ENCODE results near the gene SRGAP1.

Gene SRGAP1

GRCh38 chr12:63844391-63845341 lies at the start of gene SRGAP1:
SRGAP1 (plus strand) TSS chr12:63844700; CDS start chr12:63844817, 117 bp downstream.
- DNase-seq (ENCODE audit: low read depth), result no peak

- DNase-seq (ENCODE audit: low read depth), result no peak
These were observed 49.3 kb upstream of the SRGAP1 start for GRCh38 chr12:63795032-63795687.

GRCh38 chr12:63795944-63796343 lies 48.6 kb upstream of the SRGAP1 start:
- no peak for DNase-seq (ENCODE audit: low read depth)

DNA sequence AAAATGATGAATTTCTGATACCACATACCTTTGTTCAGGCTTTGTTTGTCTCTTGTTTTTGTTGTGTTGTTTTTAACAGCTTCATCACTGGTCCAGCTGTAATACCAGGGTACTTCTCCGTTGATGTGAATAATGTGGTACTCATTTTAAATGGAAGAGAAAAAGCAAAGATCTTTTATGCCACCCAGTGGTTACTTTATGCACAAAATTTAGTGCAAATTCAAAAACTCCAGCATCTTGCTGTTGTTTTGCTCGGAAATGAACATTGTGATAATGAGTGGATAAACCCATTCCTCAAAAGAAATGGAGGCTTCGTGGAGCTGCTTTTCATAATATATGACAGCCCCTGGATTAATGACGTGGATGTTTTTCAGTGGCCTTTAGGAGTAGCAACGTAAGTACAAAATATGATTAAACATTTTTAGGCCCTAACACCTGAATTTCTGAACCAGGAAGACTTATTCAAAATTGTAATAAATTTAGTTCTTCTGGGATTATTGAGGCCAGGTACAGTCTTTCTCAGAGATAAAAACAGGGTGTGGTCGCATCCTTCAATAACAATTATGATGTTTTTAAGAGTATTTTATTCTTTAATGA lies 42.4 kb upstream of the SRGAP1 start:
- no peak for DNase-seq (ENCODE audit: low read depth)

- DNase-seq (ENCODE audit: low read depth), result no peak
These were observed 39.8 kb upstream of the SRGAP1 start for GRCh38 chr12:63804746-63805145.

- no peak for DNase-seq (ENCODE audit: low read depth)
These were observed 38.5 kb upstream of the SRGAP1 start for GRCh38 chr12:63805704-63806672.

DNA sequence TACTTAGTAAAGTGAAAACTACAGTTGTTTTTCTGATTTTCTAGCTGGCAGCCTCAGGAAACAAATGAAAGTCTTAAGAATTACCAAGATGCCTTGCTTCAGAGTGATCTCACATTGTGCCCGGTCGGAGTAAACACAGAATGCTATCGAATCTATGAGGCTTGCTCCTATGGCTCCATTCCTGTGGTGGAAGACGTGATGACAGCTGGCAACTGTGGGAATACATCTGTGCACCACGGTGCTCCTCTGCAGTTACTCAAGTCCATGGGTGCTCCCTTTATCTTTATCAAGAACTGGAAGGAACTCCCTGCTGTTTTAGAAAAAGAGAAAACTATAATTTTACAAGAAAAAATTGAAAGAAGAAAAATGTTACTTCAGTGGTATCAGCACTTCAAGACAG lies 35.9 kb upstream of the SRGAP1 start:
- no peak for DNase-seq (ENCODE audit: low read depth)

DNA sequence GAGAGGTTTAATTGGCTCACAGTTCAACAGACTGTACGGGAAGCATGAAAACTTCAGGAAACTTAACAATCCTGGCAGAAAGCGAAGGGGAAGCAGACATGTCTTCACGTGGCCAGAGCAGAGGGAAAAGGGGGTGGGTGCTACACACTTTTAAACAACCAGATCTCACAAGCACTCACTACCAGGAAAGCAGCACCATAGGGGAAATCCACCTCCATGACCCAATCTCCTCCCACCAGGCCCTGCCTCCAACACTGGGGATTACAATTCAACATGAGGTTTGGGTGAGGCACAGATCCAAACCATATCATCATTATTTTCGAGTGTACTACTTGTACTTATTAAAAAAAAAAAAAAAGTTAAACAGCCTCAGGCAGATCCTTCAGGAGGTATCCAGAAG lies 34.9 kb upstream of the SRGAP1 start:
- DNase-seq (ENCODE audit: low read depth), result no peak

DNA sequence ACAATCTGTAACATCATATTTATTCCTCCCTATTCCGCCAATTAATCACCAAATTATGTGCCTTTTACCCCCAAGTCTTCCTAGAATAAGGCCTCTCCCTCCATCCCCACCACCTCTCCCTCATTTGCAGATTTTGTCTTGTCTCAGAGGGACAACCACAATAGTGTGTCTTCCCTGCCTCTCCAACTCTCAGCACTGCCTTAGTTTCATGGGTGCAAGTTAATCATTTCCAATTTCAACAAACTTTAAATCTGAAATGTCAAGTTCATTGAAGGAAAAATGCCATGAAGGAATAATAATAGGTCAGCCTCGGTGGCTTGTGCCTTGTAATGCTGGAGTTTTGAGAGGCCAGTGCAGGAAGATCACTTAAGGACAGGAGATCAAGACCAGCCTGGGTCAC lies 33.2 kb upstream of the SRGAP1 start:
- DNase-seq (ENCODE audit: low read depth), result no peak

GRCh38 chr12:63811755-63812154 lies 32.7 kb upstream of the SRGAP1 start:
- no peak for DNase-seq (ENCODE audit: low read depth)

- DNase-seq (ENCODE audit: low read depth), result no peak
These were observed 30.2 kb upstream of the SRGAP1 start for GRCh38 chr12:63814146-63814772.

- DNase-seq (ENCODE audit: low read depth), result no peak
These were observed 29.0 kb upstream of the SRGAP1 start for GRCh38 chr12:63815482-63815852.

GRCh38 chr12:63816031-63816430 lies 28.5 kb upstream of the SRGAP1 start:
- no peak for DNase-seq (ENCODE audit: low read depth)

- DNase-seq (ENCODE audit: low read depth), result no peak
These were observed 24.1 kb upstream of the SRGAP1 start for GRCh38 chr12:63820427-63820826.

- DNase-seq (ENCODE audit: low read depth), result no peak
These were observed 22.7 kb upstream of the SRGAP1 start for GRCh38 chr12:63821781-63822251.

DNA sequence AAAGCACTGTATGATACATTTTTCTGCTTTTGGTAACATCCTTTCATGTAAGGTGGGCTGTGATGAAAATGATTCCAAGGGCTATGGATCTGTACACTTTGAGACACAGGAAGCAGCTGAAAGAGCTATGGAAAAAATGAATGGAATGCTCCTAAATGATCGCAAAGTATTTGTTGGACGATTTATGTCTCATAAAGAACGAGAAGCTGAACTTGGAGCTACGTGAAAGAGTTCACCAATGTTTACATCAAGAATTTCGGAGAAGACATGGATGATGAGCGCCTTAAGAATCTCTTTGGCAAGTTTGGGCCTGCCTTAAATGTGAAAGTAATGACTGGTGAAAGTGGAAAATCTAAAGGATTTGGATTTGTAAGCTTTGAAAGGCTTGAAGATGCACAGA lies 22.1 kb upstream of the SRGAP1 start:
- DNase-seq (ENCODE audit: low read depth), result no peak

DNA sequence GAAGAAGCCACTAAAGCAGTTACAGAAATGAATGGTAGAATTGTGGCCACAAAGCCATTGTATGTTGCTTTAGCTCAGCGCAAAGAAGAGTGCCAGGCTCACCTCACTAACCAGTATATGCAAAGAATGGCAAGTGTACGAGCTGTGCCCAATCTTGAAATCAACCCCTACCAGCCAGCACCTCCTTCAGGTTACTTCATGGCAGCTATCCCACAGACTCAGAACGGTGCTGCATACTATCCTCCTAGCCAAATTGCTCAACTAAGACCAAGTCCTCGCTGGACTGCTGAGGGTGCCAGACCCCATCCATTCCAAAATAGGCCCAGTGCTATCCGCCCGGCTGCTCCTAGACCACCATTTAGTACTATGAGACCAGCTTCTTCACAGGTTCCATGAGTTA lies 21.5 kb upstream of the SRGAP1 start:
- DNase-seq (ENCODE audit: low read depth), result no peak

DNA sequence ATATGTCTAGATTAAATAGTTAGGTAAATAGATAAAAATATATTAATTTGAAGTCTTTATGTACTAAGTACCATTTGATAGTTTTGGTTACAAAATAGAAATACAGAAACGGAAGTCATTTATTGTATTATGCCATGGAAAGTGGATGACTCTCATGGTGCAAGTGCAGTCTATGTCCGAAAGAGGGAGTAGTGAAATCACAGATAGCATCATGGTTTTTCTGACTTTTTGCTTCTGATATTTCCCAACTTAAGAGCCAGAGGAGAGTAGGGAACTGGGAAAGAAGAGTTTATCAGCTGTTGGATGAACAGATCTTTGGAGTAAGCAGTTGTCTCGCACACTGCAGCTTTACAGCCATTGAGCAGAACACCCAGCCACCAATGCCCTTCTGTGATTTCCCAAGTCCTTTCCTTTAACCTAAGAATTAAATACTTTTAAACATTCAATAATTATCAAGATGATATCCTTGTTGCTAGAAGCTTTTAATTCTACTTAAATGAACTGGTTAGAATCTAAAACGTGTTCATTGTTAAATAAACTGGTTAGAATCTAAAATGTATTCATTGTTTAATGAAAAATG lies 18.4 kb upstream of the SRGAP1 start:
- no peak for DNase-seq (ENCODE audit: low read depth)

GRCh38 chr12:63828867-63829266 lies 15.6 kb upstream of the SRGAP1 start:
- no peak for DNase-seq (ENCODE audit: low read depth)

DNA sequence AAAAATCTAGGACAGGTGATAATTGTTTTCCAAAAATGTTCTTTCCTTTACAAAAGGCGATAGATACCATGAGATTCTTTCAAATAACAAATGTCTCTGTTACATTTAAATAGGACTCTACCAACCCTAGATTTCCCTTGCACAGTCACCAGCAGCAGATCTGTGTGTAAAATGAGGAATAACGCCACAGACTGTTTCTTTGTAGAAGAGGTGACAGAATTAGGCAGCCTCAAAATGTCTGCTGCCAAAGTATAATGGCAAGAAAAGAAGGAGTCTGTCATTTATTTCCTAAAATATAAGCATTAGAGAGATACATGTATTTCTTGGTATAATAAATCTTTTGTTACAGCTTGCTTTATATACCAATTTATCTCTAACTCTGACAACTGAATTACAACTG lies 8.5 kb upstream of the SRGAP1 start:
- no peak for DNase-seq (ENCODE audit: low read depth)

DNA sequence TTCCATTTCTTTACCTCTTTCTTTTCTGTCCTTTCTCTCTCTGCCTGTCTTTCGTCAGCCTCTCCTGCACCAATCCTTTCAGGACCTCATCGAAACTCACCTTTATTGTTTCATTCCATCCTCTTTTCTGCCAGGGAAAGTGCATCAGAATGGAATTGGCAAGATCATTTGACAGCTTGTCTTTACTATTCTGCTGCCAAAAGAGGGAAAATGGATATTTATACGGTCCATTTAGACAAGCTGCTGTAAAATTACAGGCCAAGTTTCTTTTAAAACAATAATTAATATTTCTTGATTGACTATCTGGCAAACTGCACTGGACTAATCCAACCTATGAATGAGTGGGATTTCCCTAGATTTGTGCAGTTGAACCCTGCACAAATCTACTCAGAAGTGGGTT lies 7.6 kb upstream of the SRGAP1 start:
- no peak for DNase-seq (ENCODE audit: low read depth)

Measured in activated T-cell treated with anti-CD3 and anti-CD28 coated beads for 24 hours (primary cell).